ENCODE measurements around the gene CEP85L.
"Not testable (repeated sequence)": the region's sequence is repeated elsewhere in the genome, so short reads cannot be mapped to it uniquely, and the experiment has no call there.

DNA sequence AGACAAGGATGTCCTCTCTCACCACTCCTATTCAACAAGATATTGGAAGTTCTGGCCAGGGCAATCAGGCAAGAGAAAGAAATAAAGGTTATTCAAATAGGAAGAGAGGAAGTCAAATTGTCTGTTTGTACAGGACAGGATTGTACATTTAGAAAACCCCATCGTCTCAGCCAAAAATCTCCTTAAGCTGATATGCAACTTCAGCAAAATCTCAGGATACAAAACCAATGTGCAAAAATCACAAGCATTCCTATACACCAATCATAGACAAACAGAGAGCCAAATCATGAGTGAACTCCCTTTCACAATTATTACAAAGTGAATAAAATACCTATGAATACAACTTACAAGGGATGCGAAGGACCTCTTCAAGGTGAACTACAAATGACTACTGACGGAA lies 217.2 kb downstream of the CEP85L start:
- not testable (repeated sequence) for TF ChIP-seq EP300, CTCF (IDR thresholded peaks at IDR 0.05)

All from gastroesophageal sphincter (tissue), 3 donors.